Measurements from ENCODE around the gene ERBB4.

DNA sequence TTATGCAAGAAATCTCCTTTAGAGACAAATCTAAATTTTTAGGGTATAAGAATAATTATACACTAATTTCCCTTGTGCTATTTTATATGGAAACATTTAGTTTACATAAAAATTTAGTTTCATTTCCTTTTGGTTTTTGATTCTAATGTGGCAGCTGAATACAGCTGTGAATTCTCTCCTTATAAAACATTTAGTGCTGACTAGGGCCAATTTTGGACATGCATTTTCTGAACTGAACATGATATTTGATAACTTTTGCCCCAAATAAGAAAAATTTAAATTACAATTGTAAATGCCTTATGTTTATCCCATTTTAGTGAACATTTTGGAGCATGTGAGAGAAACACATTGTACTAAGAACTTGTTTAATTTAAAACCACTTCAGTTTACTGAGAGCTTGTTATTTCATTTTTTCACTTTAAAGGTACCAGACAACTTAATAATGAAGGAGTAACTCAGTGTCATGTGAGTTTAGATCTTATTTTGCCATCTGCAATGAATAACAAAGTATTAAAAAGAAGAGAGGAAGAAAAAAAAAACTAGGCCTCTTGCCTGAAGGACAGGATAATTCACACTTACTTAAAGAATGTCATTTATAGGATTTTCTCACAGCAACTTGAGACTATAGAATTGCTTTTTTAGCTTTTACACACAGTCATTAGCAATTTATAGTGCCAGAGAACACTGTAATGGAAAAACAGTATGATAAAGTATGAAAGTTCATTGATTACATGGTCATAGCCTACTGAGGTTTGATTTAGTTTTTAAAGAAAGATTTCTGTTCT, 209.7 kb downstream of the ERBB4 start:
- TF ChIP-seq POLR2A (IDR thresholded peaks at IDR 0.05) (no peak), CTCF (IDR thresholded peaks at IDR 0.05) (no peak)

Data from esophagus squamous epithelium (tissue), 4 donors.